WERI-Rb-1 (cell line): ENCODE results near the gene NDE1.

Experiments used
- DNase-seq: peaks from one replicate; pipeline ENCODE4 v3.0.0-alpha.2; 2020
- H3K27ac ChIP-seq: fragments of 250-450 bp; sonication (Bioruptor Pico); 2 replicates; pipeline ENCODE4 v1.5.1; 2020; ENCODE audit warnings: mild to moderate bottlenecking, moderate library complexity
- H3K27me3 ChIP-seq: fragments of 250-450 bp; sonication (Bioruptor Pico); 2 replicates; pipeline ENCODE4 v1.5.1; 2021; ENCODE audit warnings: mild to moderate bottlenecking, low read depth, moderate library complexity; ENCODE audit not compliant: insufficient read depth, severe bottlenecking
- H3K36me3 ChIP-seq: fragments of 250-450 bp; sonication (Bioruptor Pico); 2 replicates; pipeline ENCODE4 v1.5.1; 2020; ENCODE audit warnings: mild to moderate bottlenecking, moderate library complexity
- H3K4me3 ChIP-seq: 2 replicates; pipeline ENCODE4 v1.5.1; 2011; ENCODE audit warnings: low read depth, mild to moderate bottlenecking, control low read depth, low read length
- H3K9me3 ChIP-seq: fragments of 250-450 bp; sonication (Bioruptor Pico); 2 replicates; pipeline ENCODE4 v1.5.1; 2021; ENCODE audit warnings: mild to moderate bottlenecking, moderate library complexity; ENCODE audit not compliant: severe bottlenecking
- CTCF ChIP-seq: IDR thresholded peaks from 2 replicates; pipeline ENCODE4 v1.5.1; 2011; ENCODE audit warnings: low read depth, mild to moderate bottlenecking, control low read depth, inconsistent platforms, low read length

Gene NDE1

GRCh38 chr16:15631730-15632409 lies 18.2 kb upstream of the NDE1 start:
- DNase-seq: no peak
- Histone ChIP-seq H3K4me3 (no peak overlapping the region), H3K27me3 (no peaks in the 10 kb centered on the region), H3K27ac (no peak overlapping the region), H3K9me3 (no peaks in the 10 kb centered on the region), H3K36me3 (peaks cover 81% of the 10 kb centered on the region)
- no peak for TF ChIP-seq CTCF

GRCh38 chr16:15635926-15636325 lies 14.1 kb upstream of the NDE1 start:
- no peaks in the 10 kb centered on the region for H3K9me3 ChIP-seq
- DNase-seq: no peak
- no peak overlapping the region for H3K27ac ChIP-seq
- H3K4me3 ChIP-seq: no peak overlapping the region
- no peak for TF ChIP-seq CTCF
- peaks cover 83% of the 10 kb centered on the region for H3K36me3 ChIP-seq
- no peaks in the 10 kb centered on the region for H3K27me3 ChIP-seq

GRCh38 chr16:15636392-15636873 lies 13.6 kb upstream of the NDE1 start:
- H3K9me3 ChIP-seq: no peaks in the 10 kb centered on the region
- no peak for DNase-seq
- no peak overlapping the region for H3K27ac ChIP-seq
- no peaks in the 10 kb centered on the region for H3K27me3 ChIP-seq
- H3K36me3 ChIP-seq: peaks cover 78% of the 10 kb centered on the region
- TF ChIP-seq CTCF: no peak
- no peak overlapping the region for H3K4me3 ChIP-seq

GRCh38 chr16:15639061-15639568 lies 10.9 kb upstream of the NDE1 start:
- Histone ChIP-seq H3K9me3 (no peaks in the 10 kb centered on the region), H3K27me3 (no peaks in the 10 kb centered on the region), H3K4me3 (no peak overlapping the region), H3K36me3 (peaks cover 53% of the 10 kb centered on the region), H3K27ac (no peak overlapping the region)
- no peak for DNase-seq
- no peak for TF ChIP-seq CTCF

GRCh38 chr16:15640966-15641365 lies 9.1 kb upstream of the NDE1 start:
- Histone ChIP-seq H3K9me3 (no peaks in the 10 kb centered on the region), H3K4me3 (no peak overlapping the region), H3K27ac (no peak overlapping the region), H3K36me3 (peaks cover 34% of the 10 kb centered on the region), H3K27me3 (no peaks in the 10 kb centered on the region)
- no peak for TF ChIP-seq CTCF
- no peak for DNase-seq
